Esophagus squamous epithelium (tissue), 4 donors: ENCODE data around the gene WNK1.
"Not testable (repeated sequence)": the region's sequence is repeated elsewhere in the genome, so short reads cannot be mapped to it uniquely, and the experiment has no call there.

Source experiments
- POLR2A ChIP-seq, 4 donors: fragments of 450-650 bp; IDR thresholded peaks; one replicate each; pipeline ENCODE4 v1.6.1; 2017; ENCODE audit warnings: antibody characterized with exemption in 4 of 4, mild to moderate bottlenecking in 4 of 4, moderate library complexity in 3 of 4
- TF ChIP-seq, protein P1 (sequence below), 6 experiments: fragments of 450-650 bp in 4 of 6; fragments of 200-600 bp in 2 of 6; sonication (generic) in 2 of 6; IDR thresholded peaks; one replicate each; pipeline ENCODE4 v1.5.1; 2016 to 2019; ENCODE audit warnings: antibody characterized with exemption in 6 of 6, mild to moderate bottlenecking in 4 of 6, moderate library complexity in 4 of 6

DNA sequence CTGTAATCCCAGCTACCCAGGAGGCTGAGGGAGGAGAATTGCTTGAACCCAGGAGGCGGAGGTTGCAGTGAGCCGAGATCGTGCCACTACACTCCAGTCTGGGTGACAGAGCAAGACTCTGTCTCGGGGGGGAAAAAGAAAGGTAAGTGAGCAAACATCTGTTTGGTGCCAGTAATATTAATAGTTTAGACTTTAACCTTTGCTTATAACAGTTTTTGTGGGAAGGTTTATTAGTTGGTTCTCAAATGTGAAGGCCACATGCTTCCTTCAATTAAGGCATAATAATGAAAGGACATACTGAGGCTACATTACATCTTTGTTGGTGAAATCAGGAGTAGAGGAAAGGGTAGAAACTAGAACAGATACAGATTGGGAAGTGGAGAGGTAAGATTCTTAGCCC, 36.4 kb downstream of the WNK1 start:
- TF ChIP-seq, protein P1, sequence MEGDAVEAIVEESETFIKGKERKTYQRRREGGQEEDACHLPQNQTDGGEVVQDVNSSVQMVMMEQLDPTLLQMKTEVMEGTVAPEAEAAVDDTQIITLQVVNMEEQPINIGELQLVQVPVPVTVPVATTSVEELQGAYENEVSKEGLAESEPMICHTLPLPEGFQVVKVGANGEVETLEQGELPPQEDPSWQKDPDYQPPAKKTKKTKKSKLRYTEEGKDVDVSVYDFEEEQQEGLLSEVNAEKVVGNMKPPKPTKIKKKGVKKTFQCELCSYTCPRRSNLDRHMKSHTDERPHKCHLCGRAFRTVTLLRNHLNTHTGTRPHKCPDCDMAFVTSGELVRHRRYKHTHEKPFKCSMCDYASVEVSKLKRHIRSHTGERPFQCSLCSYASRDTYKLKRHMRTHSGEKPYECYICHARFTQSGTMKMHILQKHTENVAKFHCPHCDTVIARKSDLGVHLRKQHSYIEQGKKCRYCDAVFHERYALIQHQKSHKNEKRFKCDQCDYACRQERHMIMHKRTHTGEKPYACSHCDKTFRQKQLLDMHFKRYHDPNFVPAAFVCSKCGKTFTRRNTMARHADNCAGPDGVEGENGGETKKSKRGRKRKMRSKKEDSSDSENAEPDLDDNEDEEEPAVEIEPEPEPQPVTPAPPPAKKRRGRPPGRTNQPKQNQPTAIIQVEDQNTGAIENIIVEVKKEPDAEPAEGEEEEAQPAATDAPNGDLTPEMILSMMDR (IDR thresholded peaks at IDR 0.05), result not testable (repeated sequence)
- not testable (repeated sequence) for TF ChIP-seq POLR2A (IDR thresholded peaks at IDR 0.05)
